ENCODE data around the gene PSMD2.
A peak's percentile ranks its signal among the peaks of the same experiment; 100 is the strongest.
"Not testable (repeated sequence)": the region's sequence is repeated elsewhere in the genome, so short reads cannot be mapped to it uniquely, and the experiment has no call there.

PSMD2 gene

DNA sequence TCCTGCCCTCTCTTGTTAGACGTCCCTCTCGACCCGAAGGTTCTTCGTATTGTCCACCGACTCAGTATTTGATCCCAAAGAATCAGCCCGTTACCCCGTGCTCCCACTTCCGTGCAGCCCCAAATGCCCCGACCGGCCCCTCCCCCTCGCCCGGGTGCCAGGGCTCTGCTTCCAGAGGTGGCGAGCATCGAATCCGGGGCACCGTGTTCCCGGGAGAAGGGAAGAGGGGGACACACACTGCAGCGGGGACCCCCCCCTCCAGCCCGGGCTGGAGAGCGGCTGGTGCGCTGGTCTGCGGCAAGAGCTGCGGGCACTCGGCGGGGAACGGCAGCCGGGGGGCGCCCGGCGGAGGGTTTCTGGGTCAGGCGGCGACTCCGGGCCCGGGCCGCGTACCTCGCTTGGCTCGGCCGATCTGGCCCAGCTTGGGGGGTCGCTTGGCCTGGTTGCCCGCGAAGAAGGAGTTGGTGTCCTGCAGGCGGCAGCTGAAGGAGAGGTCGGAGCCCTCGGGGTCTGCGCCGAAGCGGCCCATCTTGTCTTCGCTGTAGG, 38.2 kb upstream of the PSMD2 start:
- H3K4me1 ChIP-seq: peaks cover 27% of the 10 kb centered on the region
- H3K27ac ChIP-seq: no peak overlapping the region
- H3K4me3 ChIP-seq: peak overlapping the region; percentile 66
- peaks cover 71% of the 10 kb centered on the region for H3K27me3 ChIP-seq
- peaks cover 66% of the 10 kb centered on the region for H4K20me1 ChIP-seq
- H3K4me2 ChIP-seq: peak overlapping the region; percentile 96
- H3K36me3 ChIP-seq: peaks cover 11% of the 10 kb centered on the region
- H3K9ac ChIP-seq: no peak overlapping the region
- TF ChIP-seq Cebpa-rat (IDR thresholded peaks at IDR 0.05): no peak
- no peaks in the 10 kb centered on the region for H3K9me3 ChIP-seq

DNA sequence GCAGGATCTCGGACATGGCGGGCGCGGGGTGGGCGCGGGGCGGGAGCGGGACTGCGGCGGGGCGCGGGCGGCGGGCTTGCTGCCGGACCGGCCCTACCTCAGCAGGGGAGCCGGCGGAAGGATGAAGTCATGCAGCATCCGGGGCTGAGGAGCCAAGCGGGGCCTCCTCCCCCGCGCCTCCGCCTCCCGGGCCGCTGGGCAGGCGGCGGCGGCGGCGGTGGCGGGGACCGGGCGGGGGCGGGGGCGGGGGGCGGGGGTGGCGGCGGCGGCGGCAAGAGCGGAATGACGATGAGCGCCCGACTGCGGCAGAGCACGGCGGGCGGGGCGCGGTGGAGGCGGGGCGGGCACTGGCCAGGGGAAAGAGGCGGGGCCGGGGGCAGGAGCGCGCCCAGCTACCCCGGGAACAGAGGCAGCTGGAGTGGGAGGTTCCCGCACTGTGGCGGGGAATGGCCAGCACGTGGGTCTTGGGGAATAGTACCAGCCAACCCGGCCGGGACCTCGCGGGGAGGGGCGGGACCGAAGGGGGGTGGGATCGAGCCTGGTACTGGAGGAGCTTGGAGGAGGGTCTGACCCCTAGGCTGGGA, 37.7 kb upstream of the PSMD2 start, which contains the start of gene CAMK2N2:
Gene CAMK2N2, minus strand, starts transcription at position 284 of the 584 bp plus-strand sequence. Its CDS starts 268 bp downstream, at position 16.
- Histone ChIP-seq H3K9me3 (no peaks in the 10 kb centered on the region), H4K20me1 (peaks cover 61% of the 10 kb centered on the region), H3K4me1 (peaks cover 27% of the 10 kb centered on the region), H3K36me3 (peaks cover 11% of the 10 kb centered on the region), H3K27me3 (peaks cover 71% of the 10 kb centered on the region), H3K9ac (no peak within 1 kb of the TSS), H3K4me3 (peak within 1 kb of the TSS; percentile 66), H3K4me2 (peak within 1 kb of the TSS; percentile 96), H3K27ac (no peak within 1 kb of the TSS)
- TF ChIP-seq Cebpa-rat (IDR thresholded peaks at IDR 0.05): no peak

DNA sequence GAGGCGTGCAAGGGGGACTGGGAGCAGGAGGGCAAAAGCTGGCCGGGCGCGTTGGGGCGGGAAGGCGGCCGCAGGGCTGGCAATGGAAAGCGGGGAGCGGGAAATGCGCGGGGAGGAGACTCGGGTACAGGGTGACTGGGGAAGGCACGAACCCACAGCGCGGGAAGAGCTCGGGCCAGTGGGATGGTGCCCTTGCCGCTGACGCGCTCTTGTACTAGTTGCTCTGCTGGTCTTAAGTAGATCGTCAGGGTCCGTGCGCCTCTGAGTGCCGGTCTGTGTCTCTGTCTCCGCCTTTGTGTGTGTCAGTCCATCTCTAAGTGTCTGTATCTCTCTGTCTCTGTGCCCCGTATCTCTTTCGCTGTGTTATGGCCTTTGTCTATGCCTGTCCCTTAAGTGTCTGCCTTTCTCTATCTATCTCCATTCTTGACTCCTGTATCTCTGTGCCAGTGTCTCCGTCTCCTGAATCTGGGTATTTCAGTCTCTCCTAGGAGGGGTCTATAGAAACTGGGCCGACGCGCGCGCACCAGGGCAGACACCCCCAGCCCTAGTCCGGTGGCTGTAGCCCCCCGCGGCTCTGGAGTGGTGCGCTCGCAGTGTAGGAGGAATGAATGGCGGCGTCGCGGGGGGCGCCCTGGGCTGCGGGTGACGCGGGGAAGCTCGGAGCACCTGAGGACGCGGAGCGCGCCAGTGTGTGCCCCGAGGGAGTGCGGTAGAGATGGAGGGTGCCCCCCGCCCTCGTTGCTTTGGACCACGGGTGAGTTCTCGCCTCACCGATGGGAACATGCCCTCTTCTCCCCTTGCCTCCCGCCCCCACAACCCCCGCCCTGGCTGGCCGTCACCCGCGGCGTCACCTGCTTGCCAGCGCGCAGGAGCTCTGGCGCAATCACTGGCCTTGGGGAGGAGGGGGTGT, 36.9 kb upstream of the PSMD2 start:
- H3K36me3 ChIP-seq: peaks cover 11% of the 10 kb centered on the region
- peaks cover under 1% of the 10 kb centered on the region; the same call in 1 of the 2 replicates for H3K9me3 ChIP-seq
- no peak for TF ChIP-seq Cebpa-rat (IDR thresholded peaks at IDR 0.05)
- no peak overlapping the region for H3K9ac ChIP-seq
- H3K27me3 ChIP-seq: peaks cover 71% of the 10 kb centered on the region
- H3K4me1 ChIP-seq: peaks cover 27% of the 10 kb centered on the region
- H4K20me1 ChIP-seq: peaks cover 53% of the 10 kb centered on the region
- no peak overlapping the region for H3K27ac ChIP-seq
- H3K4me2 ChIP-seq: peak overlapping the region; percentile 96
- H3K4me3 ChIP-seq: peak overlapping the region; percentile 66

DNA sequence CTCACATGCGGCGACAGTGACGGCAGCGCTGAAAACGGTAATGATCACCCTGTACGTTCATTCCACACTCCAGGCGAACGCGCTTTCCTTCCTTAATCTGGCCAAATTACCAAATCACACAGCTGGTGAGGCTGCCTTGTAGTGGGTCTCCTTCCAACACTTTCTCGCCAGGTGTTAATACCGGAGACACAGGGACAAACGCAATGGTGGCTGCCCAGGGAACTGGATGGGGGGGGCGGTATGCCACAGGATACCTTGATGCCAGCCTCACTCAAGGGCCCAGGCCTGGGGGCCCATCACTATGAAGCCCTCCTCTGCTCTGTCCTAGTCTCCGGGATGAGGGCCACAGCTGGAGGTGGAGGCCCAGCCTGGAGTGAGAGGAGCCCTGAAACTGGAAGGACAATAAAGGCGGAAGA, 36.3 kb upstream of the PSMD2 start:
- no peak overlapping the region for H3K4me3 ChIP-seq
- H3K9me3 ChIP-seq: peaks cover 7% of the 10 kb centered on the region; the same call in 1 of the 2 replicates
- no peak overlapping the region for H3K27ac ChIP-seq
- H3K27me3 ChIP-seq: peaks cover 71% of the 10 kb centered on the region
- H3K4me1 ChIP-seq: peaks cover 27% of the 10 kb centered on the region
- no peak for TF ChIP-seq Cebpa-rat (IDR thresholded peaks at IDR 0.05)
- peaks cover 11% of the 10 kb centered on the region for H3K36me3 ChIP-seq
- peak overlapping the region; percentile 96 for H3K4me2 ChIP-seq
- H3K9ac ChIP-seq: no peak overlapping the region
- H4K20me1 ChIP-seq: peaks cover 47% of the 10 kb centered on the region

DNA sequence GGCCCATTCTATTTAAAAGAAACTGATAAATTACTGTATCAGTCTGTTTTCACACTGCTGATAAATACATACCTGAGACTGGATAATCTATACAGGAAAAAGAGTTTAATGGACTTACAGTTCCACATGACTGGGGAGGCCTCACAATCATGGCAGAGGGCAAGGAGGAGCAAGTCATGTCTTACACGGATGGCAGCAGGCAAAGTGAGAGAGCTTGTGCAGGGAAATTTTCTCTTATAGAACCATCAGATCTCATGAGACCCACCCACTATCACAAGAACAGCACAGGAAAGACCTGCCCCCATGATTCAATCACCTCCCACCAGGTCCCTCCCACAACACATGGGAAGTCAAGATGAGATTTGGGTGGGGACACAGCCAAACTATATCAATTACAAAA, 31.8 kb upstream of the PSMD2 start:
- H4K20me1 ChIP-seq, H3K4me2 ChIP-seq, H3K9ac ChIP-seq, H3K4me3 ChIP-seq, H3K27ac ChIP-seq, H3K9me3 ChIP-seq, H3K36me3 ChIP-seq: not testable (repeated sequence)
- H3K4me1 ChIP-seq: peaks cover 14% of the 10 kb centered on the region
- peaks cover 26% of the 10 kb centered on the region for H3K27me3 ChIP-seq

DNA sequence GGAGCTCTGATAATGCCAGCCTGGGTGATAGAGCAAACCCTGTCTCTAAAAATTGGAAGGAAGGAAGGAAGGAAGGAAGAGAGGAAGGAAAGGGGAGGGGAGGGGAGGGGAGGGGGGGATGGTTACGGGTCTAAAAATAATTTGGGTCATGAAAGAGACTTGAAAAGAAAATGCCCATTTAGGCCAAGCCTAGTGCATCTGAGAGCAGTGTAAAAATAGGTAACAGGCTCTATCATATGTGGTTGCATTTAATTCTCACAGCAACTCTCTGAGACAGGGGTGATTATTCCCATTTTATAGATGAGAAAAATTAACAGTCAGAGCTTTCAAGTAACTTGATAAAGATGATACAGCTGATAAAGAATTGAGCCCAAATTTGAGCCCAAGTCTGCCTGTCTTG, 26.8 kb upstream of the PSMD2 start:
- Histone ChIP-seq H3K4me2 (0 out of 2 replicates have a peak overlapping the region, but pooled peaks have one; percentile 18), H3K4me3 (no peak overlapping the region), H3K36me3 (no peaks in the 10 kb centered on the region), H3K4me1 (peaks cover 10% of the 10 kb centered on the region), H3K27me3 (peaks cover 27% of the 10 kb centered on the region), H3K9ac (no peak overlapping the region), H3K9me3 (peaks cover 5% of the 10 kb centered on the region; the same call in 1 of the 2 replicates), H4K20me1 (no peaks in the 10 kb centered on the region), H3K27ac (no peak overlapping the region)
- TF ChIP-seq Cebpa-rat (IDR thresholded peaks at IDR 0.05): no peak

DNA sequence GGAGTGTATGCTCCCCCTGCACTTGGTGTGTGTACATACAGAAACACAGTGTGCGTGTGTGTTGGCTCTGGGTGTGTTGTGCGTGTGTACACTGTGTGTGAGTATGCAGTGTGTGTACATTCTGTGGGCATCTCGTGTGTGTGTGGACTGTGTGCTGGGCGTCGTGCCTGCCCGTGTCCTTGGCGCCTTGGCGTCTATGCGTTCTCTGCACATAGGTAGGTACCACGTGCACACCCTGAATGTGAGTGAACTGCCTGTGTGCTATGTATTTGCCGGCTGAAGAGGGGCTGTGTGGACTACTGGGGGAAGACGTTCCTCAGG, 23.7 kb upstream of the PSMD2 start:
- Histone ChIP-seq H3K4me1 (peaks cover 10% of the 10 kb centered on the region), H3K36me3 (no peaks in the 10 kb centered on the region), H4K20me1 (no peaks in the 10 kb centered on the region), H3K4me3 (no peak overlapping the region), H3K9me3 (no peaks in the 10 kb centered on the region), H3K4me2 (no peak overlapping the region), H3K27ac (no peak overlapping the region), H3K9ac (no peak overlapping the region), H3K27me3 (peaks cover 34% of the 10 kb centered on the region)
- no peak for TF ChIP-seq Cebpa-rat (IDR thresholded peaks at IDR 0.05)

DNA sequence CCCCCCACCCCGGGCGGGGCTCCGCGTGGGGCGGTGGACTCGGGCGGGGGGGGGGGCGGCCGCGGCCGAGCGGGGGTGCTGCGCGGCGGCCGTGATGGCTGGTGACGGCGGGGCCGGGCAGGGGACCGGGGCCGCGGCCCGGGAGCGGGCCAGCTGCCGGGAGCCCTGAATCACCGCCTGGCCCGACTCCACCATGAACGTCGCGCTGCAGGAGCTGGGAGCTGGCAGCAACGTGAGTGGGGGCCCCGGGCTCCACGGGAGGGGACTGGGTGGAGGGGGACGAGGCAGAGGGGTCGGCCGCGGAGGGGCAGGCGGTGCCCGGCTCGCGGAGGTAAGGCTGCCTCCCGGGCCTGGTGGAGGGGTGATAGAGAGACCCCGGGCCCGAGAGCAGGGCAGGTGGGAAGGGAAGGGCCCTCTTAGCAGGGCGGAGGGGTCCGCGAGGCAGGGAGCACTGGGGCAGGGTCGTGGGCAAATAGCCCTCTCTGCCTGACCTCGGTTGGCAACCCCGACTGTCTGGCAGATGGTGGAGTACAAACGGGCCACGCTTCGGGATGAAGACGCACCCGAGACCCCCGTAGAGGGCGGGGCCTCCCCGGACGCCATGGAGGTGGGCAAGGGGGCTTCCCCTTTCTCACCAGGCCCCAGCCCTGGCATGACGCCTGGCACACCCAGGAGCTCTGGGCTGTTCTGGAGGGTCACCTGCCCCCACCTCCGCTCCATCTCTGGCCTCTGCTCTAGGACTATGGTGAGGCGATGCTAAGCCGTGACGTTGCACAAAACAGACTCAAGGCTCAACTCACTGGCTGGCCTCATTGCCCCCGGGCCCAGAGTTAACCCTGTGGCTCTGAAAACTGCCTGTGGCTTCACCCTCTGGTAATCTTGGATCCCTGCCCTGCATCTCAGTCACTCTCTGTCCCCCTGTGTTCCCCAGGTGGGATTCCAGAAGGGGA, 22.8 kb upstream of the PSMD2 start, which contains the start of gene ECE2:
Gene ECE2, plus strand, starts transcription at position 62 of the 950 bp plus-strand sequence. Its CDS starts 132 bp downstream, at position 194.
- peaks cover 10% of the 10 kb centered on the region for H3K4me1 ChIP-seq
- no peak within 1 kb of the TSS for H3K9ac ChIP-seq
- no peak within 1 kb of the TSS for H3K27ac ChIP-seq
- H4K20me1 ChIP-seq: no peaks in the 10 kb centered on the region
- H3K4me3 ChIP-seq: no peak within 1 kb of the TSS
- TF ChIP-seq Cebpa-rat (IDR thresholded peaks at IDR 0.05): no peak
- no peak within 1 kb of the TSS for H3K4me2 ChIP-seq
- H3K36me3 ChIP-seq: no peaks in the 10 kb centered on the region
- H3K9me3 ChIP-seq: no peaks in the 10 kb centered on the region
- peaks cover 34% of the 10 kb centered on the region for H3K27me3 ChIP-seq

DNA sequence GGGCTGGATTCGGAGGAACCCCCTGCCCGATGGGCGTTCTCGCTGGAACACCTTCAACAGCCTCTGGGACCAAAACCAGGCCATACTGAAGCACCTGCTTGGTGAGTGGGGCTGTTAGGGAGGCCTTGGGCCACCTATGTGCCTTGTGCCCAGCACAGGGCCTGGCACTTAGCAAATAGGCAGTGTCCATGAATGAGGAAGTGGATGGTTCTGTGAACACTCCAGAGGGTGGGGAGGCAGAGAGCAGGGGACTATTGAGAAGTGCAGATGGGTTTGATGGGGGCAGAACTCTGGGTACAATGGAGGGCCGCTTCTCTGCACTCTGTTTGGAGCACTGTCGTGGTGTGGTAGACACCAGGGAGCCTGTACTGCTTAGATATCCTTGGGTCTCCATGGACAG, 21.7 kb upstream of the PSMD2 start:
- no peaks in the 10 kb centered on the region for H4K20me1 ChIP-seq
- H3K4me2 ChIP-seq: no peak overlapping the region
- peaks cover 4% of the 10 kb centered on the region; the same call in 1 of the 2 replicates for H3K4me1 ChIP-seq
- no peak overlapping the region for H3K4me3 ChIP-seq
- H3K36me3 ChIP-seq: no peaks in the 10 kb centered on the region
- H3K9me3 ChIP-seq: no peaks in the 10 kb centered on the region
- H3K9ac ChIP-seq: no peak overlapping the region
- peaks cover 34% of the 10 kb centered on the region for H3K27me3 ChIP-seq
- TF ChIP-seq Cebpa-rat (IDR thresholded peaks at IDR 0.05): no peak
- no peak overlapping the region for H3K27ac ChIP-seq

Measured in BLaER1 (cell line).